Measurements from ENCODE around the gene TGFBR2.

TGFBR2 gene

GRCh38 chr3:30680789-30681648 is 74.6 kb downstream of the TGFBR2 start:
- Histone ChIP-seq H3K36me3 (replicated peaks) (peaks cover 32% of the 10 kb centered on the region), H3K27ac (no peak overlapping the region), H3K4me3 (ENCODE audit: low read depth, low read length) (no peak overlapping the region), H3K27me3 (replicated peaks) (no peaks in the 10 kb centered on the region)
- no peak for DNase-seq
- in situ Hi-C loops (cut with HindIII; ENCODE audit: low pct_ligation_motif_present, low sequenced_read_pairs) = no loop called here
- TF ChIP-seq CTCF (IDR thresholded peaks at IDR 0.05; ENCODE audit: low read depth, low read length, missing control alignments) = no peak

GRCh38 chr3:30681649-30682211 is 75.3 kb downstream of the TGFBR2 start:
- H3K36me3 ChIP-seq (replicated peaks) = peaks cover 28% of the 10 kb centered on the region
- no peaks in the 10 kb centered on the region for H3K27me3 ChIP-seq (replicated peaks)
- H3K27ac ChIP-seq = no peak overlapping the region
- in situ Hi-C loops (cut with HindIII; ENCODE audit: low pct_ligation_motif_present, low sequenced_read_pairs) = no loop called here
- no peak for DNase-seq
- no peak for TF ChIP-seq CTCF (IDR thresholded peaks at IDR 0.05; ENCODE audit: low read depth, low read length, missing control alignments)
- no peak overlapping the region for H3K4me3 ChIP-seq (ENCODE audit: low read depth, low read length)

- in situ Hi-C loops (cut with HindIII; ENCODE audit: low pct_ligation_motif_present, low sequenced_read_pairs) = no loop called here
- DNase-seq = no peak
- TF ChIP-seq CTCF (IDR thresholded peaks at IDR 0.05; ENCODE audit: low read depth, low read length, missing control alignments) = no peak
- Histone ChIP-seq H3K4me3 (ENCODE audit: low read depth, low read length) (no peak overlapping the region), H3K27ac (no peak overlapping the region), H3K27me3 (replicated peaks) (no peaks in the 10 kb centered on the region), H3K36me3 (replicated peaks) (peaks cover 30% of the 10 kb centered on the region)
These were observed 76.2 kb downstream of the TGFBR2 start for GRCh38 chr3:30682434-30683155.

GRCh38 chr3:30683769-30684168 is 77.4 kb downstream of the TGFBR2 start:
- TF ChIP-seq CTCF (IDR thresholded peaks at IDR 0.05; ENCODE audit: low read depth, low read length, missing control alignments) = no peak
- H3K4me3 ChIP-seq (ENCODE audit: low read depth, low read length) = no peak overlapping the region
- H3K27me3 ChIP-seq (replicated peaks) = no peaks in the 10 kb centered on the region
- DNase-seq = no peak
- in situ Hi-C loops (cut with HindIII; ENCODE audit: low pct_ligation_motif_present, low sequenced_read_pairs) = no loop called here
- H3K27ac ChIP-seq = no peak overlapping the region
- H3K36me3 ChIP-seq (replicated peaks) = peaks cover 32% of the 10 kb centered on the region

- Histone ChIP-seq H3K27me3 (replicated peaks) (no peaks in the 10 kb centered on the region), H3K4me3 (ENCODE audit: low read depth, low read length) (no peak overlapping the region), H3K27ac (no peak overlapping the region), H3K36me3 (replicated peaks) (peaks cover 27% of the 10 kb centered on the region)
- no peak for DNase-seq
- no peak for TF ChIP-seq CTCF (IDR thresholded peaks at IDR 0.05; ENCODE audit: low read depth, low read length, missing control alignments)
- in situ Hi-C loops (cut with HindIII; ENCODE audit: low pct_ligation_motif_present, low sequenced_read_pairs) = no loop called here
These were observed 78.0 kb downstream of the TGFBR2 start for GRCh38 chr3:30684356-30684755.
